HG03575 (cell line): ENCODE data around the gene SLC25A41.
"Not testable (repeated sequence)": the region's sequence is repeated elsewhere in the genome, so short reads cannot be mapped to it uniquely, and the experiment has no call there.

ENCODE experiments used
- ATAC-seq: cut with Tn5 transposase; IDR thresholded peaks from one replicate; pipeline ENCODE4 v1.9.1; 2021; ENCODE audit not compliant: unreplicated experiment, insufficient number of reproducible peaks, low FRiP score; ENCODE audit errors: extremely low read depth

SLC25A41 gene

DNA sequence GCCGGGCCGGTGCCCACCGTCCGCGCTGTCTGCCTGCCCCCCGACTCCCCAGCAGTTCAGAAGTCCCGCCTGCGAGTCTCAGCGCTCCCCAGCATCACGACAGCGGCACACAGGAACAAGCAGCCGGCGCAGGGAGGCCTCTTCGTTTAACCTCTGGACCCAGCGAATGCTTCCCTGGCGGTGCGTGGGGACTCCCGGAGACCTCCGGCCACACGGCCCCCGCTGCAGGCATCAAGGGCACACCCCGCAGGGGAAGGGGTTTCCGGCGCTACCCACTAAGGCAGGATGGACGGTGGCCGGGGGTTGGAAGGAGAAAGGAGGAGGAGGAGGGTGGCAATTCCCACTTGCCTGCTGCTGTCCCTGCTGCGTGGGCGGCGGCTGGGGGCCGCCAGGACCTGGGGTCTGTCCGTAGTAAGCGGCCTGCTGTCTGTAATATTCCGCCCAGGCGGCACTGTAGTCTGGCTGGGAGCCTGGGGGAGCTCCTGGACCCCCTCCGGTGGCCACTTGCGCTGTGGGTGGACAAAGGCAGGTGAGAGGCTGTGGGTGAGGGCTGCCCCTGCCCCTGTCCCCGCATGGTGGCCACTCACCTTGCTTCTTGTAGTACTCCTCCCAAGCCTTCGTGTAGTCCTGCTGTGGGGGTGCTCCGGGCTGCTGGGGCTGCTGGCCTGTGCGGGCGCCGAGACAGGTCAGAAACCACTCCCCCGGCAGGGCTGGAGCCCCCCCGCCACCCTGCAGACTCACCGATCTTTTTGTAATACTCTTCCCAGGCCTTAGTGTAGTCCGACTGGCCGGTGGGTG lies 18.6 kb downstream of the SLC25A41 start:
- no peak for ATAC-seq

DNA sequence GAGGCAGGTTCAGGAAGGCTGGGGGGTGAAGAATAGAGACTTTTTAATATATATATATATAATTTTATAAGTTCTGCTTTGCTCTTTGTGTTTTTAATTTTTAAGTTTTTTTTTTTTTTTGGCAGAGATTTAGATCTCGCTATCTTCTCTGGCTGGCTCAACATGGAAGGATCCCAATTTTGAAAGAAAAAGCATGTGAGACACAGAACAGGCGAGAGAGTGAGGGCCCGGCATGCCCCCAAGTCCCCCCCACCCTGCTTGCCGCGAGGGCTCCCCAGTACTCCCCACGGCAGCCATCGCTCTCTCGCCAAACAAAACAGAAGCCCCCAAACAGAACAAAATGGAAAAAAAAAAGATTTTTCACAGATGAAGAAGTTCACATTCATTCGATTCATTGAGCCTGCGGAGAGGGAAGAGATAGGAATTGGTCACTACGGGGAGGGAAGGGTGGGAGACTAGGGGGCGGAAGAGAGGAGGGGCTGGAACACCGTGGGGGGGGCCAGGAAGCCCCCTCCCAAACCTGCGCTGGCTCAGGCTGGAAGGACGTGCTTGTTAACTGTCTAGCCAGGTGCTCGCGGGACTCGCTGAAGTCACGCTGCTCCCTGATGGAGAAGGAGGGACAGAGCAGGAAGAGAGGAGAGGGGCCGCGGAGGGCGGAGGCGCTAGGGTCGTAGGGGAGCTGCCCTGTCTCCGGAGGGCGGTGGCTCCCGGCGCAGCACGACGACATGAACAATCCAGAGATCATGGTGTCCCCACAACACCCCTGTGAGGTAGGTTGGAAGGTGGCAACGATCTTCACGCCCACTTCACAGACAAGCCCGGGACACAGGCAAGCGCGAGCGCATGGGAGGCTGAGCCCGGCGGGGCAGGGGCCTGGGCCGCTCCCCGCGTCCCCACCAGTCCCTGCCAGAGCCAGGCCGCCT lies 19.6 kb downstream of the SLC25A41 start:
- ATAC-seq = no peak

DNA sequence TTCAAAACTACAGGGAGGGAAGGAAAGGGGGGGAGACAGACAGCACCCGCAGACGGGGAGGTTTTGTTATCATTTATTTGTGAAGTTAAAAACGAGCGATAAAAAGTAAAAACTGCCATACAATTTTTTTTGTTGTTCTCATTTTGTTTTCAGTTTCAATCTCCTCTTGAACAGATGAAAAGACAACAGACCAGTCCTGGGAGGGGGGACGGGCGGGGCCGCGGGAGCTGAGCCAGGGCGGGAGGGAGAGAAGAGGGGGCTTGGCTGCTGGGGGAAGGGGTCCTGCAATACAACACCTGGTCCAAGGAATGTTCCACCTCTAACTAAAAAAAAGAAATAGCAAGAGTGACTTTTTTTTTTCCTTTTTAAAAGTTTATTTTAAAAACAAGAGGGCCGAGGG lies 20.3 kb downstream of the SLC25A41 start:
- no peak for ATAC-seq

DNA sequence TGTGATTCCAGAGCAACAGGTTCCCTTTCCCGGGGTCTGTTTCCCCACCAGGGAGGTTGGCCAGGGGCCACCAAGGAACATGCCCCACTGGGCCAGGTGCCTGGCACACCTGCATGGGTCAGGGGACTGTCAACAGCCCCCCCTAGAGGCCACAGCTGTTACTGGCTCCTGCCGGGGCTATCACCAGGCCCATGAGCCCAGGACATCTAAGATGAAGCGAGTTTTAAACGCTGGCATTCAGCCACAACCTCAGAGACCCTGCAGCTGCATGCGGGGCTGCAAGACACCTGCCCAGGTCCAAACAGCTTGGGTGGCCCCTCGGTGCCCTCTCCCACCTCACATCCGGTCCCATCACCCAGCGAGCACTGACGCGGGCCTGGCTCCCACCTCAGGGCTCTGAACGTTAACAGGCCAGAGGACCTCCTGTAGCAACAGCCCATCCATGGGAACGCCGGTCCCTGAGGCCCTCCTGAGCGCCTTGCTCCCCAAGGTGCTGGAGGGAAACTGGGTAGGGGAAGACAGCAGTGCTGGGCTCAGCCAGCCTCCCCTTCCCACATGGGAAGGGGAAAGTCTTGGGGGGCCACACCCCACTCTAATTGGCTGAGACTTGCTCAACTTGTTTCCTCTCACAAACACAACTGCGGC lies 21.0 kb downstream of the SLC25A41 start:
- no peak for ATAC-seq

DNA sequence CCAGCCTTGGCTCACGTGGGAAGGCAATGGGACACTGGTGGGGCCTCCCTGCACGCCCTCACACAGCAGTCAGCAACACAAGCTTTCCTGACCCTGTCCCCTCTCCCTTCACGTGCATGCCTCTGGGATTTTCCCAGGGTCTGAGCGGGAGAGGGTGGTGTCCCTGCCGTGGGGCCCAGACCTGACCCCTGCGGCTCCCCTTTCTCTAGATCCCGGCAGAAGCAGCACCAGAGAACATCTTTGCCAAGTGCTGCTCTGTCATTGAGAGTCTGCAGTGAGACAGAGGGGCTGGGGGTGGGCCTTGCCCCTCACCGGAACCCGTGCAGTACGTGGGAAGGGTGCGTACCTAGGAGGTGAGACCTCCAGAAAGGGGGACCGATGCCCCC lies 21.5 kb downstream of the SLC25A41 start:
- no peak for ATAC-seq

DNA sequence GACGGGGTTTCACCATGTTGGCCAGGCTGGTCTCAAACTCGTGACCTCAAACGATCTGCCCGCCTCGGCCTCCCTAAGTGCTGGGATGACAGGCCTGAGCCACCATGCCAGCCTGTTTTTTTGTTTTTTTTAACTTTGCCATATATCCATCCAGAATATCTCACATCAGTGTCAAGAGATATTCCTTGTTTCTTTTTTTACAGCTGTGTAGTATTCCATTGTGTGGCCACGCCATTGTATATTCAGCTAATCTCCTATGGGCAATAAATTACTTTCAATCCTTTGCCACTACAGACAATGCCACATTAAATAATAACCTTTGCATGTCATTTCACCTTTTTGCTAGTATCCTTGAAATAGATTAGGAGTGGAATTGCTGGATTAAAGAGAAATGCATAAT lies 24.2 kb downstream of the SLC25A41 start:
- ATAC-seq = no peak

DNA sequence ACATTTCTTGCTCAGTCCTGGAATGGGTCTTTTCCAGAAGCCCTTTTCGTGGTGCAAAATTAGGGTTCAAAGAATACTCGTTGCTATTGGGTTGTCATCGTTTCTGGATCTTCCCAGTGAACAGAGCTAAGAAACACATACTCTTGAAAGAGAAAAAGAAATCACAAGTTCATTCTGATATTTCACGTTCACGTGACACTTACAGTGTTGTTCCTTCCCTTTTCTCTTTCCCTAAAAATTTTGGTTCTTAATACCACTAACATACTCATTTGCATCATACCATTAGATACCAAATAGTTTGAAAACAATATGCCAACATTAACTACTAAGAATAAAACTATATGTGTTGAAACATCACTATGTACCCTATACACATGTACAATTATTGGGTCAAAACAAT lies 27.2 kb downstream of the SLC25A41 start:
- no peak for ATAC-seq

DNA sequence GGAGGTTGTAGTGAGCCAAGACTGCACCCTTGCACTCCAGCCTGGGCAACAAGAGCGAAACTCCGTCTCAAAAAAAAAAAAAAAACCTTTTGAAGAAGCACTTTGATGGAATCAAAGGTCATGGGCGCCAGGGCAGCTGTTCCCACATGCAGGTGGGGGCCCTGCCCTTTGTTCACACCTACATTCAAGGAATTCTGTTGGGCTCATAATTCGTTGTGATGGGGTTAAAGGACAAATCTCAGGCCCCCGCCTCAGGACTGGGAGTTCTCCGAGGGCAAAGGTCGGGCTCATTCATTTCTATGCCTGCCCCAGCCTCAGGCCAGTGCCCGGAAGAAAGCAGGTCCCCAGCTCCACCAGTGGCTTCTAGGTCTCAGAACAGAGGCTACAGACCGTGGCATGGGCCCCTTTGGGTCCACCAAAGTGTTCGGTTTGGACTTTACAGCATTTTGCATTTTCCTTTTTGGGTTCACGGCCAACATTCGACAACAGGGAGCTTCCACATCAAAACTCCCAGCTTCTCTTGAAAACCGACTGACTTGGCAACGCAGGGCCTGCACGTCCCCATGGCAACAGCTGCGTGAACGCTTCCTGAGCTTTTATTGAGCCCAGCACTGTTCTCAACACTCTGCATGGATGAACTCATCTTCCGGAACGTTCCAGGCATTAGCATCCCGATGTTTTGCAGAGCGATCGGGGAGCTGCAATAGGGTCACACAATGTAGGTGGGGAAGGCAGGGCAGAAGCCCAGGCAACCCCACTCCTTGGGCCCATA lies 30.5 kb downstream of the SLC25A41 start:
- no peak for ATAC-seq

DNA sequence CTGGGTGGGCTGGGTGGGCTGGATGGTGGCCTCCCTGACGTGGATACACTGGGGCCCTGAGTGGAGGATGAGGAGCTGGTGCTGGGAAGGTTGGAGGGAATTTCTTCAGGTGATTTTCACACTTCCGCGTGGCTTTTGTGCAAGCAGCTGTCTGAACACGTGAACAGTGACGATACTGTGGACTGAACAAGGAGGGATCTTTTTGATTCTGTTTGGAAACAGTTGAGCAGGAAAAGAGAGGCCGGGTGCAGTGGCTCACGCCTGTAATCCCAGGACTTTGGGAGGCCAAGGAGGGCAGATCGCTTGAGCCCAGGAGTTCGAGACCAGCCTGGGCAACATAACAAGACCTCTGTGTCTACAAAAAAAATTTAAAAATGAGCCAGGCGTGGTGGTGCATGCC lies 31.5 kb downstream of the SLC25A41 start:
- no peak for ATAC-seq

DNA sequence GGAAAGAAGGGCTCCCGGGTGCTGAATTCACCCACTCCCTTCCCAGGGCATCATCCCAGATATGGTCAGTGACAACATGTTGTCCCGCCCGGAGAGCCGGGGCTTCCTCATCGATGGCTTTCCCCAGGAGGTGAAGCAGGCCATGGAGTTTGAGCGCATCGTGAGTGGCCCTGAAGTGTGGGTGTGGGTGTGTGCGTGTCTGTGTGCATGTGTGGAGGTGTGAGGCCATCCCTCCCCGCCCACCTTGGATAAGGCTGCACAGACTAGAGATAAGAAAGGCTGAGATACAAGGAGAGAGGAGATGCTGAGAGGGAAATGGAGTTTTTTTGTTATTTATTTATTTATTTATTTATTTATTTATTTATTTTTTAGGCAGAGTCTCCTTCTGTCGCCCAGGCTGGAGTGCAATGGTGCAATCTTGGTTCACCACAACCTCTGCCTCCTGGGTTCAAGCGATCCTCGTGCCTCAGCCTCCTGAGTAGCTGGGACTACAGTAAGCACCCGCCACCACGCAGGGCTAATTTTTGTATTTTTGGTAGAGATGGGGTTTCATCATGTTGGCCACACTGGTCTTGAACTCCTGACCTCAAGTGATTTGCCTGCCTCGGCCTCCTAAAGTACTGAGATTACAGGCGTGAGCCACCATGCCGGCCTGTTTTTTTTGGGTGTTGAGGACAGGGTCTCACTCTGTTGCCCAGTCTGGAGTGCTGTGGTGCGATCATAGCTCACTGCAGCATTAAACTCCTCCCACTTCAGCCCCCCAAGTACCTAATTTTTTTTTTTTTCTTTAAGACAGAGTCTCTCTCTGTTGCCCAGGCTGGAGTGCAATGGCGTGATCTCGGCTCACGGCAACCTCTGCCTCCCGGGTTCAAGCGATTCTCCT lies 33.3 kb downstream of the SLC25A41 start:
- not testable (repeated sequence) for ATAC-seq

DNA sequence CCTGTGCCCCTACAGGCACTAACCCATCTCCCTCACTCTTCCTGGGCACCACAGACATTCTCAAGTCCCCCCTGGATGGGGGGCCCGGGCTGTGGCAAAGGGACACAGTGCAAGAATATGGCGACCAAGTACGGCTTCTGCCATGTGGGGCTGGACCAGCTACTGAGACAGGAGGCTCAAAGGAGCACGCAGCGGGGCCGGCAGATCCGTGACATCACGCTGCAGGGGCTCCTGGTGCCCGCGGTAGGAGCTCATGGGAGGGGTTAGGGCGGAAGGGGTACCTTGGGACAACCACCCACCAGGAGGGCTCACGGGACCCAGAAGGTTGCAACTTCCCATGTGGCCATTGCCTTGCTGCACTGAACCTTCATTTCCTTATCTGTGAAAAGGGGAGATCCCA lies 37.3 kb downstream of the SLC25A41 start:
- ATAC-seq = no peak

DNA sequence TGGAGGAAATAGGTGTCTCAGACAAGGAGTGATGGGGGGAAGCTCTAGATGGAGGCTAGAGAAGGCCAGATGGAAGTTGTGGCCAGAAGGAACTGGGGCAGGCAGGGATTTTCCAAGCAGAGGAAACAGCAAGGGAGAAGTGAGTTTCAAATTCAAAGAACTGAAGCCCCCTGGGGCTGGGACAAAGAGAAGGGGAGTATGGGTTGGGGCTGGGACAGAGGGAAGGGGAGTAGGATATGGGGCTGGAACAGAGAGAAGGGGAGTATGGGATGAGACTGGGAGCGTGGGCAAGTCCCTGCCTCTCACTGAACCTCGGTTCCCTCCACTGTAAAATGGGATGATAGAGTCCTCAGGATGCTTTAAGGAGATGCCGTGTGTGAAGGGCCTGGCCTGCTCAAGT lies 38.7 kb downstream of the SLC25A41 start:
- no peak for ATAC-seq

DNA sequence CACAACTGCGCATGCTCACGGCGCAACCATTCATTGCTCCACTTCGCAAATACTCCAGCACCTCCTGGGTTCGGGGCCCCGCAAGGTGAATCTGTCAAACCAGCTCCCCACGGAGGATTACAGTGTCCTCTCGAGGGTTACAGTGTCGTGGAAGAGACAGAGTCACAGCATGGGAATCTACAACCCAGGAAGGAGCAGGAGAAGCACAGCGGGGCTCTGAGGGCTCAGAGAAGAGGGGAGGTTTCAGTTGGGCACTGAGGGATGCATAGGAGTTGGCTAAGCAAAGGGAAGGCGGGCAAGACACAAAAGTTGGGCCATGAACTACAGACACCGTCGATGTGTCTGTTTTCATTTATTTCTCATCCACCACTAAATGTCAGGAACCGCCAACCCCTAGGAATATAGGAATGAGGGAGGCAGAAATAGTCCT lies 39.6 kb downstream of the SLC25A41 start:
- ATAC-seq = no peak

DNA sequence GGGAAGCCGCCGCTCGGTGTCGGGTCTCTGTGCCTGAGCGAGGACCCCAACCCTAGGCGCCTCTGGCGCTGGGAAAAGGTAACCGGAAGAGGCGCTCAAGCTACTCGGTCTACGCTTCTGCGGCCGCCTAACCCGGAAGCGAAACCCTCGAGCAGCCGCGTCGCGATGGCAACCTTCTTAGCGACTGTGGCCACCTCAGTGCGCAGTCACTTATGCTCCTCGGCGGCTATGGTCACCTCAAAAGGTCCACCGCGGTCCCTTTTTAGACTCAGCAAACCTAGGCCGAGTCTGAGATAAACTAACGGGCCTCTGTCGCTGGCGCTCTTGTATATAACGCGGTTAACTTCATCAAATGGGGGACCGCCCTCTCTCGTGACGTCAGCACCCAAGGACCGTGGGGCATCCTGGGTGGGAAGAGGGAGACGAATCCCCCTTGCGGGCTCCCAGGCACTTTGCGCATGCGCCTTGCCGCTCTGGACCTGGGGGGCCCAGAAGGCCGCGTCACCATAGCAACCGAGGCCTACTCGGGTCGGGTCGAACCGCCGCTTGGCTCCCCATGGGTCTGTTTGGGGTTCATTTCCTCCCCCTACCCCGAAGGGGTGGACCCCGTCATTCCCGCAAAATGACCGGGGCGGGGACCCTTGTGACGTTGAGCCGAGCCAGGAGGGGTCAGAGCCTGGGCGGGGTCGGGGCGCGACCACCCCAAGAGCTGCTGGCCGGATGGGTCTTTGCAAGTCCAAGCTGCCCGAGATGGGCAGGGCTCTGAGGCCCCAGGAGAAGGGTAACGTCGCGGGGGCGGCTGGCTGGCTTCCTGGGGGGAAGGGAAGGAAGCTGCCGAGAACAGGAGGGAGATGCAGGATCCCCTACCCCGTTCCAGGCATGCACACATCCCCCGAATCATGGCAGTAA lies 40.2 kb downstream of the SLC25A41 start, which contains the start of gene GTF2F1:
Gene GTF2F1, minus strand, starts transcription at position 91 of the 909 bp plus-strand sequence. CDS start 169 bp downstream, outside the sequence.
- ATAC-seq = no peak

DNA sequence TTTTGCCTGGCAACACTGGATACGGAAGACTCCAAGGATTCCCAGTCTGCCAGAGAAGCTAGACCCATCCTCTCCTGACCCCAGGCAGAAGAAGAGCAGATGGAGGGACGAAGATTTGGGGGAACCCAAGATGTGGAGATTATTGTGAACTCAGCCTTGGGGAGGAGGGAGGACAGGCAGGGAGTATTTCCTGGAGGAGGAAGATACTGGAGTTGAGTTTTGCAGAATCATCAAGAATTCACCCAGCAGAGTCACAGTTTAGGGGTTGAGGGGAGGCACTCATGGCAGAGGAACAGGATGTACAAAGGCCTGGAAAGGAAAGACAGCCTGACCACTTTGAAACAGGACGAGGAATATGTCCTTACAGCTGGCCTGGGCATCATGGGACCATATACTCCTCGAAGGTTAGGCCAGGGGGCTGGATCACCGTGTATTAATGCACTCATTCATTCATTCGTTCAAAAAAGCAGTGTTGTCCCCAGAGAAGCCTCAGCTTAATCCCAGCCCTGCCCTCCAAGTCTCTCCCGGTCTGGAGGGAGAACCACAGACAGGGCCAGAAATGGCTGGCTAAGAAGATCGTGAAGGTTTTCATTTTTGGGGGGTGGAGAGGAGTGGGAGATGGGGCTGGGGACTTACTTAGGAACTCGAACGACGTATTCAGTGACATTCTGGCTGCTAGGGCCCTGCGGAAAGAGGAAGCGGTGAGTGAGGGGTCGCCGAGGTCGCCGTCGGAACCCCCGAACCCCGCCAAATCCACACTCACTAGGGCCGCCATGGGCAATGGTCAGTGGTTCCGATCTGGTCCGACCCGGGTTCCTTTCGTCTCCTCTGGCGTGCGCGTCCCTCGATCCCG lies 41.1 kb downstream of the SLC25A41 start:
- ATAC-seq = no peak

DNA sequence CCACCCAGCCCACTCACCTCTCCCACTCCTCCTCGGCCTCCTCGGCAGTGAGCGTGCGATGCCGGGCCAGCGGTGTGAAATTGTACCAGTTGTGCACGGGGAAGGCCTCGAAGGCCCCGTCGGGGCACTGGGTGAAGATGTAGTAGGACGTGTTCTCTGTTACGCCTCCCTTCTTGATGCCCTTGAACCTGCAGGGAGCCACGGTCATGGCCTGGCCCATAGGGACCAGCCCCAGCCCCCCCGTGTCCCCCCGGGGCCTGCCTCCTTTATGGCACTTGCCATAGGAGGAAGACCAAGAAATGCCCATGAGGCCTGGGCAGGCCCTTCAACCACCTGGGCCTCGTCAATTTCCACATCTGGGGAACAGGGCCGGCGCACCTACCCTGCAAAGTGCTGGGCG lies 46.2 kb downstream of the SLC25A41 start:
- ATAC-seq = no peak
